Stimulated activated naive CD8-positive, alpha-beta T cell treated with anti-CD3 and anti-CD28 coated beads, Interleukin-15, Interleukin-2, amounts not matched to agents 100 ng/mL and 50 ng/mL, for 24 hours (primary cell): ENCODE measurements around the gene STARD5.

Experiments
- H3K27ac Mint-ChIP-seq: one replicate; pipeline ENCODE4 v1.8.0; 2021; ENCODE audit warnings: mild to moderate bottlenecking, mixed read lengths
- H3K27me3 Mint-ChIP-seq: one replicate; pipeline ENCODE4 v1.8.0; 2021; ENCODE audit warnings: mixed read lengths
- H3K36me3 Mint-ChIP-seq: one replicate; pipeline ENCODE4 v1.8.0; 2021; ENCODE audit warnings: low read depth, mixed read lengths
- H3K4me1 Mint-ChIP-seq: one replicate; pipeline ENCODE4 v1.8.0; 2021; ENCODE audit warnings: low read depth, mixed read lengths
- H3K4me3 Mint-ChIP-seq: one replicate; pipeline ENCODE4 v1.8.0; 2021; ENCODE audit warnings: mild to moderate bottlenecking, mixed read lengths
- H3K9me3 Mint-ChIP-seq: one replicate; pipeline ENCODE4 v1.8.0; 2021; ENCODE audit warnings: mixed read lengths

The STARD5 gene

GRCh38 chr15:81330366-81331090 lies 6.6 kb upstream of the STARD5 start:
- Mint-ChIP-seq H3K4me1 (peaks cover 19% of the 10 kb centered on the region), H3K4me3 (peak overlapping the region; percentile 47), H3K27me3 (no peaks in the 10 kb centered on the region), H3K9me3 (no peaks in the 10 kb centered on the region), H3K27ac (no peak overlapping the region), H3K36me3 (no peaks in the 10 kb centered on the region)

GRCh38 chr15:81329446-81329845 lies 5.5 kb upstream of the STARD5 start:
- H3K4me3 Mint-ChIP-seq: no peak overlapping the region
- no peaks in the 10 kb centered on the region for H3K36me3 Mint-ChIP-seq
- peaks cover 25% of the 10 kb centered on the region for H3K4me1 Mint-ChIP-seq
- H3K9me3 Mint-ChIP-seq: no peaks in the 10 kb centered on the region
- no peaks in the 10 kb centered on the region for H3K27me3 Mint-ChIP-seq
- no peak overlapping the region for H3K27ac Mint-ChIP-seq

- H3K4me3 Mint-ChIP-seq: no peak overlapping the region
- no peaks in the 10 kb centered on the region for H3K9me3 Mint-ChIP-seq
- H3K27me3 Mint-ChIP-seq: no peaks in the 10 kb centered on the region
- H3K4me1 Mint-ChIP-seq: peaks cover 39% of the 10 kb centered on the region
- H3K36me3 Mint-ChIP-seq: peaks cover under 1% of the 10 kb centered on the region
- H3K27ac Mint-ChIP-seq: no peak overlapping the region
Observed at GRCh38 chr15:81327516-81327915, 3.6 kb upstream of the STARD5 start.

- H3K36me3 Mint-ChIP-seq: peaks cover 9% of the 10 kb centered on the region
- H3K27me3 Mint-ChIP-seq: no peaks in the 10 kb centered on the region
- H3K4me1 Mint-ChIP-seq: peaks cover 42% of the 10 kb centered on the region
- no peaks in the 10 kb centered on the region for H3K9me3 Mint-ChIP-seq
- no peak overlapping the region for H3K4me3 Mint-ChIP-seq
- H3K27ac Mint-ChIP-seq: no peak overlapping the region
Observed at GRCh38 chr15:81326466-81327212, 2.7 kb upstream of the STARD5 start.

GRCh38 chr15:81323559-81323943 lies 390 bp downstream of the STARD5 start:
- Mint-ChIP-seq H3K27ac (peak overlapping the region; percentile 61), H3K4me3 (peak overlapping the region; percentile 99), H3K9me3 (no peaks in the 10 kb centered on the region), H3K4me1 (peaks cover 36% of the 10 kb centered on the region), H3K36me3 (peaks cover 26% of the 10 kb centered on the region), H3K27me3 (no peaks in the 10 kb centered on the region)

GRCh38 chr15:81322676-81323253 lies 1.2 kb downstream of the STARD5 start:
- Mint-ChIP-seq H3K4me3 (peak overlapping the region; percentile 63), H3K27ac (peak overlapping the region; percentile 28), H3K36me3 (peaks cover 32% of the 10 kb centered on the region), H3K4me1 (peaks cover 41% of the 10 kb centered on the region), H3K27me3 (no peaks in the 10 kb centered on the region), H3K9me3 (no peaks in the 10 kb centered on the region)

GRCh38 chr15:81321667-81322066 lies 2.3 kb downstream of the STARD5 start:
- Mint-ChIP-seq H3K27me3 (no peaks in the 10 kb centered on the region), H3K36me3 (peaks cover 32% of the 10 kb centered on the region), H3K9me3 (no peaks in the 10 kb centered on the region), H3K27ac (no peak overlapping the region), H3K4me1 (peaks cover 42% of the 10 kb centered on the region), H3K4me3 (no peak overlapping the region)

- Mint-ChIP-seq H3K27ac (no peak overlapping the region), H3K36me3 (peaks cover 58% of the 10 kb centered on the region), H3K4me1 (peaks cover 55% of the 10 kb centered on the region), H3K4me3 (no peak overlapping the region), H3K27me3 (no peaks in the 10 kb centered on the region), H3K9me3 (no peaks in the 10 kb centered on the region)
Observed at GRCh38 chr15:81317642-81318017, 6.3 kb downstream of the STARD5 start.

- Mint-ChIP-seq H3K4me1 (peaks cover 64% of the 10 kb centered on the region), H3K9me3 (no peaks in the 10 kb centered on the region), H3K27me3 (no peaks in the 10 kb centered on the region), H3K36me3 (peaks cover 63% of the 10 kb centered on the region), H3K4me3 (peak overlapping the region; percentile 0), H3K27ac (peak overlapping the region; percentile 73)
Observed at GRCh38 chr15:81316267-81316666, 7.7 kb downstream of the STARD5 start.

- Mint-ChIP-seq H3K27me3 (no peaks in the 10 kb centered on the region), H3K9me3 (no peaks in the 10 kb centered on the region), H3K36me3 (peaks cover 67% of the 10 kb centered on the region), H3K4me1 (peaks cover 70% of the 10 kb centered on the region), H3K27ac (peak overlapping the region; percentile 73), H3K4me3 (peak overlapping the region; percentile 0)
Observed at GRCh38 chr15:81315452-81316175, 8.3 kb downstream of the STARD5 start.

- no peak overlapping the region for H3K4me3 Mint-ChIP-seq
- peaks cover under 1% of the 10 kb centered on the region for H3K9me3 Mint-ChIP-seq
- H3K4me1 Mint-ChIP-seq: peaks cover 81% of the 10 kb centered on the region
- H3K27me3 Mint-ChIP-seq: no peaks in the 10 kb centered on the region
- peaks cover 71% of the 10 kb centered on the region for H3K36me3 Mint-ChIP-seq
- H3K27ac Mint-ChIP-seq: peak overlapping the region; percentile 32
Observed at GRCh38 chr15:81314378-81314777, 9.6 kb downstream of the STARD5 start.

- Mint-ChIP-seq H3K27ac (no peak overlapping the region), H3K9me3 (peaks cover 3% of the 10 kb centered on the region), H3K36me3 (peaks cover 73% of the 10 kb centered on the region), H3K27me3 (no peaks in the 10 kb centered on the region), H3K4me3 (no peak overlapping the region), H3K4me1 (peaks cover 85% of the 10 kb centered on the region)
Observed at GRCh38 chr15:81313686-81314085, 10.3 kb downstream of the STARD5 start.

GRCh38 chr15:81312790-81313543 lies 11.0 kb downstream of the STARD5 start:
- no peak overlapping the region for H3K4me3 Mint-ChIP-seq
- H3K9me3 Mint-ChIP-seq: peaks cover 3% of the 10 kb centered on the region
- peaks cover 73% of the 10 kb centered on the region for H3K36me3 Mint-ChIP-seq
- H3K27me3 Mint-ChIP-seq: no peaks in the 10 kb centered on the region
- H3K4me1 Mint-ChIP-seq: peaks cover 83% of the 10 kb centered on the region
- peak overlapping the region; percentile 41 for H3K27ac Mint-ChIP-seq

- peaks cover 83% of the 10 kb centered on the region for H3K36me3 Mint-ChIP-seq
- H3K4me1 Mint-ChIP-seq: peaks cover 86% of the 10 kb centered on the region
- H3K27ac Mint-ChIP-seq: peak overlapping the region; percentile 28
Observed at GRCh38 chr15:81311752-81312464, 12.0 kb downstream of the STARD5 start.

More at GRCh38 chr15:81311752-81312464, 12.0 kb downstream of the STARD5 start:
- Mint-ChIP-seq H3K4me3 (no peak overlapping the region), H3K27me3 (no peaks in the 10 kb centered on the region), H3K9me3 (peaks cover 3% of the 10 kb centered on the region)
